BE2C (cell line): ENCODE measurements around the gene XYLT2.
"Not testable (repeated sequence)": the region's sequence is repeated elsewhere in the genome, so short reads cannot be mapped to it uniquely, and the experiment has no call there.

Source experiments
- DNase-seq: peaks from one replicate; pipeline ENCODE4 v3.0.0-alpha.2; 2020
- H3K27me3 ChIP-seq: fragments of 250-450 bp; sonication (Bioruptor Pico); 2 replicates; pipeline ENCODE4 v1.5.1; 2020; ENCODE audit warnings: mild to moderate bottlenecking
- H3K36me3 ChIP-seq: fragments of 250-450 bp; sonication (Bioruptor Pico); 2 replicates; pipeline ENCODE4 v1.5.1; 2020; ENCODE audit warnings: mild to moderate bottlenecking
- H3K4me1 ChIP-seq: fragments of 250-450 bp; sonication (Bioruptor Pico); 2 replicates; pipeline ENCODE4 v1.5.1; 2020
- H3K4me3 ChIP-seq: 2 replicates; pipeline ENCODE4 v1.5.1; 2011; ENCODE audit warnings: low read depth, low read length
- H3K9me3 ChIP-seq: fragments of 250-450 bp; sonication (Bioruptor Pico); 2 replicates; pipeline ENCODE4 v1.5.1; 2020
- CTCF ChIP-seq: IDR thresholded peaks from 2 replicates; pipeline ENCODE4 v1.5.1; 2012; ENCODE audit warnings: mild to moderate bottlenecking, low read depth, low read length

The XYLT2 gene

GRCh38 chr17:50332196-50332595 lies 13.7 kb upstream of the XYLT2 start:
- no peak for DNase-seq
- no peaks in the 10 kb centered on the region for H3K9me3 ChIP-seq
- no peaks in the 10 kb centered on the region for H3K4me1 ChIP-seq
- H3K4me3 ChIP-seq, result no peak overlapping the region
- TF ChIP-seq CTCF, result no peak
- no peaks in the 10 kb centered on the region for H3K36me3 ChIP-seq
- peaks cover 14% of the 10 kb centered on the region; the same call in 1 of the 2 replicates for H3K27me3 ChIP-seq

GRCh38 chr17:50333291-50334057 lies 12.5 kb upstream of the XYLT2 start:
- H3K27me3 ChIP-seq, result peaks cover 14% of the 10 kb centered on the region; the same call in 1 of the 2 replicates
- not testable (repeated sequence) for H3K4me3 ChIP-seq, H3K4me1 ChIP-seq, H3K9me3 ChIP-seq, H3K36me3 ChIP-seq, DNase-seq

- TF ChIP-seq CTCF, result no peak
- peaks cover 11% of the 10 kb centered on the region; the same call in 1 of the 2 replicates for H3K27me3 ChIP-seq
- no peak overlapping the region for H3K4me3 ChIP-seq
- DNase-seq, result no peak
- no peaks in the 10 kb centered on the region for H3K36me3 ChIP-seq
- no peaks in the 10 kb centered on the region for H3K4me1 ChIP-seq
- no peaks in the 10 kb centered on the region for H3K9me3 ChIP-seq
These were observed 8.0 kb upstream of the XYLT2 start for GRCh38 chr17:50337956-50338355.

GRCh38 chr17:50338645-50339044 lies 7.3 kb upstream of the XYLT2 start:
- Histone ChIP-seq H3K9me3 (no peaks in the 10 kb centered on the region), H3K27me3 (0 out of 2 replicates have a peak, but pooled peaks cover 5% of the 10 kb centered on the region), H3K36me3 (no peaks in the 10 kb centered on the region), H3K4me1 (no peaks in the 10 kb centered on the region), H3K4me3 (no peak overlapping the region)
- DNase-seq, result no peak
- no peak for TF ChIP-seq CTCF

- no peaks in the 10 kb centered on the region for H3K9me3 ChIP-seq
- no peaks in the 10 kb centered on the region for H3K36me3 ChIP-seq
- H3K4me1 ChIP-seq, result no peaks in the 10 kb centered on the region
- no peak for TF ChIP-seq CTCF
- 0 out of 2 replicates have a peak, but pooled peaks cover 5% of the 10 kb centered on the region for H3K27me3 ChIP-seq
- no peak for DNase-seq
- no peak overlapping the region for H3K4me3 ChIP-seq
These were observed 6.5 kb upstream of the XYLT2 start for GRCh38 chr17:50339381-50339780.

- Histone ChIP-seq H3K9me3 (no peaks in the 10 kb centered on the region), H3K4me1 (peaks cover 3% of the 10 kb centered on the region; the same call in 1 of the 2 replicates), H3K36me3 (no peaks in the 10 kb centered on the region), H3K4me3 (no peak overlapping the region), H3K27me3 (peaks cover 3% of the 10 kb centered on the region; the same call in 1 of the 2 replicates)
- no peak for TF ChIP-seq CTCF
- DNase-seq, result no peak
These were observed 1.1 kb upstream of the XYLT2 start for GRCh38 chr17:50344731-50345365.
